ENCODE results near the gene EBF4.
A peak's percentile ranks its signal among the peaks of the same experiment; 100 is the strongest.

The EBF4 gene

DNA sequence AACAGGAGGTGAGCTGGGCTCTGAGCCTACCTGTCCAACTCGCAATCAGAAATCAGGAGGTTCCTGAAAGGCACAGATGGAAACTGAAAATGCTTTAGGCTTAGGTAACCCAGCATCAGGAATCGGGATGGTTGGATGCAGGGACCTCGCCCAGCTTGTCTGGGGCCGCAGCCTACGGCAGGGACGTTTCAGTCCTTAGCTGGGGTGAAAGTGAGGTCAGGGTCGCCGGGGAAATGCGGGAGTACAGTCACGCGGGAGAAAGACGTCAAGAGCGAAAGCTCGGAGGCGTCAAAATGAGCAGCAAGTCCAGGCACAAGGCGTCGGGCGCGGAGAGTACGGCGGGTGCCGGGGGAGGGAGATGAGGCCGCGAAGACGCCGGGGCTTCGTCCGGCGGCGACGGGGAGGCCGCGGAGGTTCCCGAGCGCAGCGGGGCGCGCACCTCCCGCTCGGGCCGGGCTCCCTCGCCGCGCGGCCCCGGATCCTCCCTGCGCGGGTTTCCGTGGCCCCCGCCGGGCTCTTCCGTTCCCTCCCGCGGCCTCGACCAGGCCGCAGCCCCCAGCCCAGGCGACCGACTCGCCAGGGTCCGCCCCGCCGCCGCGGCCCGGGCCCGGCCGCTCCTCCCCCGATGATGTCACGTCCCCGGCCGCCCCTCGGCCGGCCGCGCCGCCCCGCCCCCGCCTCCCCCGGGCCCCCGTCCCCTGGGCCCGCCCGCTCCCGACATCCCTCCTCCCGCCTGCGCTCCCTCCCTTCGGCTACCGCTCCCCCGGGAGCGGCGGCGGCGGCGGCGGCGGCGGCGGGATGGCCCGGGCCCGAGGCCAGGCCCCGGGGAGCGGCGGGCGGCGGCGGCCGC lies at the start of gene EBF4:
Gene EBF4, plus strand, starts transcription at position 745 of the 850 bp plus-strand sequence. CDS start 866 bp downstream, outside the sequence.
- DNase-seq: no peak

GRCh38 chr20:2643708-2644107 lies 48.9 kb upstream of the EBF4 start:
- no peak for DNase-seq

- peak; percentile 80 to 95 for DNase-seq
Observed at GRCh38 chr20:2651772-2652723, 40.5 kb upstream of the EBF4 start, which contains the start of gene NOP56. Gene NOP56 (plus strand): TSS chr20:2652632. CDS start chr20:2652661, 29 bp downstream.

- DNase-seq: peak; percentile 11 to 17
Observed at GRCh38 chr20:2652724-2653555, 39.6 kb upstream of the EBF4 start.

GRCh38 chr20:2653556-2654383 lies 38.8 kb upstream of the EBF4 start:
- DNase-seq: no peak

DNA sequence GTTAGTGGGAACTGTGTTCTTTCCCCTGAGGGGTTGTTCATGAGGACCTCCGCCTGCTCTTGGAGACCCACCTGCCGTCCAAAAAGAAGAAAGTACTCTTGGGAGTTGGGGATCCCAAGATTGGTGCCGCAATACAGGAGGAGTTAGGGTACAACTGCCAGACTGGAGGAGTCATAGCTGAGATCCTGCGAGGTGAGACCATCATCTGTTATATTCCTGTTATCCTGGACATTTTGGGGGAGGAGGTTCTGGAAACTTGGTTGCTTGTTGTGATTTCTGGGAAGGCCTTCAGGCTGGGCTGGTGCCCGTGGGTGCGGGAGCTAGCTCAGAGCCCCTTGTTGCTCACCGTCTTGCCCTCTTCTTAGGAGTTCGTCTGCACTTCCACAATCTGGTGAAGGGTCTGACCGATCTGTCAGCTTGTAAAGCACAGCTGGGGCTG lies 38.2 kb upstream of the EBF4 start:
- no peak for DNase-seq

- DNase-seq: no peak
Observed at GRCh38 chr20:2654831-2655230, 37.7 kb upstream of the EBF4 start.

GRCh38 chr20:2655331-2656116 lies 37.1 kb upstream of the EBF4 start:
- DNase-seq: no peak

DNA sequence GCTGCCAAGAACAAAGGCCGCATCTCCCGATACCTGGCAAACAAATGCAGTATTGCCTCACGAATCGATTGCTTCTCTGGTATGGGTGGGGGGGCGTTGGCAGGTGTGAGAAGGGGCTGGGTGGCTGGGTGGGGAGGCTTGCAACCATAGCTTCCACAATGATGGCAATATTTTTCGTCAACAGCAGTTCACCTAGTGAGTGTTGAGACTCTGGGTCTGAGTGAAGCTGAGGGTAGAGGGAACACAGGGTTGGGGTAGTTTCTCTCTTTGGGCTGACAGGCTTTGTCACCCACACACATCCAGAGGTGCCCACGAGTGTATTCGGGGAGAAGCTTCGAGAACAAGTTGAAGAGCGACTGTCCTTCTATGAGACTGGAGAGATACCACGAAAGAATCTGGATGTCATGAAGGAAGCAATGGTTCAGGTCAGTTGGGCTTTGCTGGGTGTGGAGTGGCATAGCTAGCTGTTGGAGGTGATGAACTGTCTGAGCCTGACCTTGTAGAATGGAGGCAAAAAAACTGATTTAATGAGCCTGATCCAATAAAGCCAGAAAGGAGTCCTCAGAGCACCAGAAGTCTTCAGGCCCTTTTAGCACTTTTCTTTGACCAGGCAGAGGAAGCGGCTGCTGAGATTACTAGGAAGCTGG lies 36.0 kb upstream of the EBF4 start:
- no peak for DNase-seq

DNA sequence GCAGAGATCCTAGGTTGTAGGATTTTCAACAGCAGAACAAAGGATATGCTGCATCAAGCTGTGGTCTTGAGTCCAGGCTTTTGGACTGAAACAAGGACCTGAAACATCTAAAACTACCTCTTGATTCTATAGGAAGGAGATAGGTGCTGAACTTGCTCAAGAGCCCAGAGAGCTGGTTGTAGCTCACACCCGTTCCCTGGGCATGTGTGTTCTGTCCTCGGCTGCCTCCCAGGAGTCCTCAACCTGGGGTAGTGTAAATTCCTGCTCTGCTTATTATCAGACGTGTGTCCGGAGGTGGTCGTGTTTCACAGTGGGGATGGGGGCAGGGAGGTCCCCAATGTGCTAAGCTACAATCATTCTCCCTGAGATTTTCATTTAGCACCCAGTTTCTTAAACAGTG lies 35.3 kb upstream of the EBF4 start:
- no peak for DNase-seq

- DNase-seq: no peak
Observed at GRCh38 chr20:2657674-2658073, 34.9 kb upstream of the EBF4 start.

GRCh38 chr20:2658414-2659354 lies 33.9 kb upstream of the EBF4 start:
- no peak for DNase-seq

DNA sequence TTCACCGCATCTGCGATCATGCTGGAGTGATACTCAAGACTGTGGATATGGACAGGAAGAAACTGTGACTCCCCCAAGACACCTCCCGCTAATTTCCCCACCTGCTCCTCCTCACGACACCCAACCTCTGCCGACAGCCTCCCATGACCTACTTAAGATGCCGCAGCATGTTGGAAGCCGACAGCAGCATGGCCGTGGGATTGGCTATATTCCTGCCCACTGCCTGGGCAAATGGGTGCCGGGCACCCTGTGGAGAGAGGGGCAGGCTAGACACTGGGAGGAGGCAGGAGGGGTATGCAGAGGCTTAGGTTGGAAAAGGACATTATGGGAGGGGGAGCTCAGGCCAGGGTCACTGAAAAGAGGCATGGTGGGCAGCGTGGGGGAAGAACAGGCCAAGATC lies 33.0 kb upstream of the EBF4 start:
- no peak for DNase-seq

GRCh38 chr20:2663364-2663886 lies 29.2 kb upstream of the EBF4 start:
- no peak for DNase-seq

DNA sequence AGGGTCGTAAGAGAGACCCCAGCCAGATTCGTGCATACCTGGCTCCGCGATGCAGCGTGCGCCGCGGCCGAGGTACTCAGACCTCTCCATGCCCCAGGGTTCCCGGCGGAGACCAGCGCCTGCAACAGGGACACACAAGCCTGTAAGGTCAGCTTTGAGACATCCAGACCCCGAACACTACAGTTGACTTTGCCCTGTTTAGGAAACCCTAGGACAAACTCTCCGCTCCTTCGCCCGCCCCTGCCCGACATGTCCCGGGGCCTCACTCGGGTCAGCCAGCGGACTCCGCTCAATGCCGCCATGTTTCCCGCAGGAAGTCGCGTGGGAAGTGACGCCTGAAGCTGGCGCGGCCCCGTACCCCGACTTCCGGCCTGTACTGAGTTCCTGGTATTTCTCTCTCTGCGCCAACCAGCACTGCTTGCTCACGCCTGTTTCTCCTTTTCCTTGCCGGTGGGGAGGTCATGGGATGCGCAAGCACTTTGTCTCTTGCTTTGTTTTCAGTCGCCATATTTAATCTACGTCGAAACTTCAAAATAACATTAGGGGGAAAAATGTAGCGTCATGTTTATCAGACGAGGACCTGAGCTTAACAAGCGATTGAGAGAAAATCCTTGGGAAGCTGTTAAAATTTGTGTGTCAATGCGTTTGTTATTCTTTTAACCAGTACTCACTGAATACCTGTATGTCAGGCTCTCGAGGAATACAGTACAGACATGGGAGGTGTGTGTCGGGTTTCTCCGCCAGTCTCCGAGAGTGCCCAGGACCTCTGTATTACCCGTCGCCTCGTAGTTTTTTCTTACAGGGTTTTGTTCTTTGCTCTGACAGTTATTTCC lies 28.5 kb upstream of the EBF4 start, which contains the start of gene IDH3B:
Gene IDH3B, minus strand, starts transcription at position 330 of the 833 bp plus-strand sequence. Its CDS starts 28 bp downstream, at position 302.
- peak; percentile 95 for DNase-seq

- no peak for DNase-seq
Observed at GRCh38 chr20:2671977-2672376, 20.6 kb upstream of the EBF4 start.

- DNase-seq: no peak
Observed at GRCh38 chr20:2672446-2672845, 20.1 kb upstream of the EBF4 start.

- no peak for DNase-seq
Observed at GRCh38 chr20:2673453-2673852, 19.1 kb upstream of the EBF4 start.

Measured in inflammatory macrophage treated with lipopolysaccharide for 1 hour (primary cell).